Endothelial cell of umbilical vein (primary cell): ENCODE results near the gene HPGD. TPM values are rescaled to one million over a fixed set of nuclear protein-coding genes. Genes with fewer than 3 reads are reported as not detected.

ENCODE experiments used
- BruUV-seq: library from RNA; stranded (reverse); fragments of 400-500 nt; replicated peaks from 2 replicates; lab custom pipeline; 2021; lab: Mats Ljungman, UMichigan
- CTCF ChIA-PET: fragments of 300-600, 350-600 bp; sonication (Branson Sonifier 250); formaldehyde crosslinking; loops from one replicate; lab custom pipeline; 2021; ENCODE audit warnings: antibody characterized with exemption, inconsistent platforms; lab: Charles Lee
- POLR2A ChIA-PET: fragments of 300-600, 350-600 bp; sonication (Branson Sonifier 250); formaldehyde crosslinking; loops from one replicate; lab custom pipeline; 2021; ENCODE audit warnings: antibody characterized with exemption, inconsistent platforms; lab: Charles Lee
- DNase-seq: peaks from one replicate; pipeline ENCODE4 v3.0.0-alpha.2; 2011; ENCODE audit warnings: low read depth, low spot score
- FAIRE-seq: peaks from 2 replicates; lab custom pipeline; 2011; peaks lifted over from hg19 to GRCh38; lab: Jason Lieb, UNC
- H2AFZ ChIP-seq: 2 replicates; pipeline ENCODE4 v1.6.0; 2012; ENCODE audit warnings: low read depth, low read length, control low read depth, inconsistent platforms
- H3K27ac ChIP-seq: 2 replicates; pipeline ENCODE4 v1.5.1; 2011; ENCODE audit warnings: low read depth, mild to moderate bottlenecking, control low read depth, low read length, moderate library complexity; ENCODE audit not compliant: insufficient read depth
- H3K27me3 ChIP-seq, 2 experiments: 2 replicates each; pipeline versions ENCODE4 v1.6.0 to v1.6.1; 2011; ENCODE audit warnings: low read length in 2 of 2, mixed read lengths in 1 of 2; ENCODE audit not compliant: control insufficient read depth in 2 of 2, insufficient read depth in 2 of 2
- H3K36me3 ChIP-seq, 2 experiments: 2 replicates in 1 of 2; 3 replicates in 1 of 2; pipeline ENCODE4 v1.5.1; 2011; ENCODE audit warnings: low read length in 2 of 2, mild to moderate bottlenecking in 1 of 2, moderate library complexity in 1 of 2; ENCODE audit not compliant: control insufficient read depth in 2 of 2, insufficient read depth in 2 of 2; ENCODE audit errors: extremely low read depth in 1 of 2
- H3K4me1 ChIP-seq: 3 replicates; pipeline ENCODE4 v1.5.1; 2011; ENCODE audit warnings: mild to moderate bottlenecking, low read length; ENCODE audit not compliant: control insufficient read depth, insufficient read depth; ENCODE audit errors: extremely low read depth
- H3K4me2 ChIP-seq: 2 replicates; pipeline ENCODE4 v1.6.1; 2011; ENCODE audit warnings: low read length, control low read depth, mixed read lengths; ENCODE audit not compliant: insufficient read depth
- H3K4me3 ChIP-seq, 3 experiments: fragments of 200-600 bp in 1 of 3; sonication (generic), shearing (Covaris generic) in 1 of 3; replicated peaks in 1 of 3; 2 replicates each; pipeline ENCODE4 v1.5.1; 2011 to 2016; ENCODE audit warnings: control low read depth in 3 of 3, low read length in 3 of 3, mild to moderate bottlenecking in 2 of 3, inconsistent platforms in 1 of 3, low read depth in 1 of 3, moderate library complexity in 1 of 3; ENCODE audit not compliant: insufficient read depth in 1 of 3
- H3K79me2 ChIP-seq: 2 replicates; pipeline ENCODE4 v1.6.0; 2012; ENCODE audit warnings: low read length, inconsistent platforms; ENCODE audit not compliant: control insufficient read depth, insufficient read depth
- H3K9ac ChIP-seq: replicated peaks from 2 replicates; pipeline ENCODE3; 2011; ENCODE audit warnings: low read length, control low read depth; ENCODE audit not compliant: insufficient read depth; ENCODE audit errors: extremely low read depth
- H3K9me1 ChIP-seq: replicated peaks from 3 replicates; pipeline ENCODE4 v1.6.0; 2011; ENCODE audit warnings: mild to moderate bottlenecking, low read length; ENCODE audit not compliant: control insufficient read depth, insufficient read depth; ENCODE audit errors: extremely low read depth
- H3K9me3 ChIP-seq: replicated peaks from 2 replicates; pipeline ENCODE4 v1.5.1; 2012; ENCODE audit warnings: low read length, inconsistent platforms; ENCODE audit not compliant: control insufficient read depth, insufficient read depth
- H4K20me1 ChIP-seq: replicated peaks from 2 replicates; pipeline ENCODE3; 2011; ENCODE audit warnings: mild to moderate bottlenecking, low read length; ENCODE audit not compliant: control insufficient read depth, insufficient read depth; ENCODE audit errors: extremely low read depth
- CTCF ChIP-seq, 2 donors: IDR thresholded peaks; 1 replicate in 1 of 2; 2 replicates in 1 of 2; pipeline ENCODE4 v1.5.1; 2011; ENCODE audit warnings: low read length in 2 of 2, mild to moderate bottlenecking in 2 of 2, moderate library complexity in 2 of 2, control low read depth in 1 of 2, inconsistent platforms in 1 of 2, low read depth in 1 of 2; ENCODE audit not compliant: insufficient read depth in 1 of 2; ENCODE audit errors: extremely low read depth in 1 of 2
- EZH2 ChIP-seq: IDR thresholded peaks from 2 replicates; pipeline ENCODE4 v1.6.1; 2012; ENCODE audit warnings: borderline replicate concordance, low read depth, mild to moderate bottlenecking, moderate library complexity, low read length, inconsistent platforms; ENCODE audit not compliant: severe bottlenecking
- FOS ChIP-seq: IDR thresholded peaks from 2 replicates; pipeline ENCODE4 v1.6.1; 2011; ENCODE audit warnings: mild to moderate bottlenecking, low read length, moderate library complexity, borderline replicate concordance; ENCODE audit not compliant: insufficient read depth
- GATA2 ChIP-seq: IDR thresholded peaks from 2 replicates; pipeline ENCODE4 v1.7.0; 2011; ENCODE audit warnings: low read depth, mild to moderate bottlenecking, moderate library complexity, mixed read lengths, low read length; ENCODE audit not compliant: insufficient read length, insufficient read depth
- MAX ChIP-seq: IDR thresholded peaks from 2 replicates; pipeline ENCODE4 v1.6.1; 2011; ENCODE audit not compliant: insufficient read depth, insufficient read length
- MYC ChIP-seq: IDR thresholded peaks from one replicate; pipeline ENCODE4 v1.6.1; 2011; ENCODE audit warnings: mild to moderate bottlenecking, low read depth, low read length
- POLR2A ChIP-seq: IDR thresholded peaks from 2 replicates; pipeline ENCODE4 v1.6.1; 2012; ENCODE audit warnings: low read depth, mild to moderate bottlenecking, control low read depth, low read length
- POLR2AphosphoS5 ChIP-seq: IDR thresholded peaks from 2 replicates; pipeline ENCODE4 v1.6.1; 2012; ENCODE audit warnings: low read depth, mild to moderate bottlenecking, control low read depth, low read length, moderate library complexity; ENCODE audit not compliant: insufficient read depth
- dilution Hi-C: fragments of 300-500 bp; cut with MboI; formaldehyde crosslinking; loops from one replicate; pipeline ENCODE4 v1.15.0; 2019; ENCODE audit warnings: low sequenced_read_pairs; ENCODE audit not compliant: extremely low pct_ligation_motif_present
- intact Hi-C: fragments of 100-400 bp; cut with micrococcal nuclease; formaldehyde crosslinking; loops from one replicate; pipeline ENCODE4 v1.10.0; 2022
- polyA plus RNA-seq, 4 experiments: library from polyadenylated mRNA; depleted of rRNA in 3 of 4; stranded (reverse) in 3 of 4; unstranded in 1 of 4; fragments of >200 nt; gene quantifications; 2 replicates each; pipeline versions ENCODE4 v1.2.1 to v1.2.3, GENCODE V29; 2011 to 2012; ENCODE audit warnings: missing spikeins in 1 of 4
- total RNA-seq: library from RNA; stranded (reverse); gene quantifications from 2 replicates; pipeline ENCODE4 v1.2.3, GENCODE V29; 2021

HPGD gene
- total and polyA plus RNA-seq, 2 donors (not counting 3 experiments of a cell fraction or from before 2014, with no cell fraction given), result not detected

- Histone ChIP-seq H3K27ac (no peak overlapping the region), H3K4me1 (no peaks in the 10 kb centered on the region), H4K20me1 (no peaks in the 10 kb centered on the region), H3K9me1 (no peaks in the 10 kb centered on the region), H3K36me3 (no peaks in the 10 kb centered on the region), H3K27me3 (peaks cover 2 to 3% of the 10 kb centered on the region in 2 experiments), H3K9me3 (peaks cover 1% of the 10 kb centered on the region), H3K79me2 (no peaks in the 10 kb centered on the region), H3K4me2 (no peak overlapping the region), H2AFZ (no peak overlapping the region), H3K4me3 (no peak overlapping the region), H3K9ac (no peak overlapping the region)
- ChIA-PET CTCF (no interaction called here), POLR2A (no interaction called here)
- TF ChIP-seq MAX (no peak), EZH2 (no peak), POLR2A (no peak), CTCF (IDR thresholded peaks at IDR 0.05; ENCODE audit: extremely low read depth in 1 of 2, insufficient read depth in 1 of 2, low read depth in 1 of 2, low read length in 2 of 2) (no peak), GATA2 (no peak), MYC (no peak), POLR2AphosphoS5 (no peak), FOS (no peak)
- DNase-seq, result no peak
- dilution Hi-C loops, result no loop called here
- intact Hi-C loops, result no loop called here
- FAIRE-seq, result no peak
- BruUV-seq, result no TSS peak
Observed at GRCh38 chr4:174526731-174527130, 4.4 kb upstream of the HPGD start.
